HEK293T (cell line): ENCODE results near the gene TEKT4.

Experiments
- ARNT ChIP-seq: fragments of 450-650 bp; IDR thresholded peaks from 2 replicates; pipeline ENCODE4 v1.6.1; 2017; ENCODE audit warnings: mild to moderate bottlenecking
- BHLHE40 ChIP-seq: fragments of 450-650 bp; IDR thresholded peaks from 2 replicates; pipeline ENCODE4 v1.6.1; 2016; ENCODE audit warnings: mild to moderate bottlenecking, moderate library complexity, borderline replicate concordance
- CTBP1 ChIP-seq: fragments of 450-650 bp; IDR thresholded peaks from 2 replicates; pipeline ENCODE4 v1.6.1; 2016; ENCODE audit warnings: borderline replicate concordance
- FOXK2 ChIP-seq: fragments of 450-650 bp; IDR thresholded peaks from 2 replicates; pipeline ENCODE4 v1.6.1; 2016; ENCODE audit warnings: mild to moderate bottlenecking
- FOXM1 ChIP-seq: fragments of 450-650 bp; IDR thresholded peaks from 2 replicates; pipeline ENCODE4 v1.6.1; 2017; ENCODE audit warnings: mild to moderate bottlenecking, borderline replicate concordance
- HDGF ChIP-seq: fragments of 450-650 bp; IDR thresholded peaks from 2 replicates; pipeline ENCODE4 v1.6.1; 2017; ENCODE audit warnings: antibody characterized with exemption, borderline replicate concordance
- L3MBTL2 ChIP-seq: fragments of 450-650 bp; conservative IDR thresholded peaks from 2 replicates; pipeline ENCODE4 v1.6.1; 2016; ENCODE audit warnings: mild to moderate bottlenecking
- LEF1 ChIP-seq: fragments of 450-650 bp; IDR thresholded peaks from 2 replicates; pipeline ENCODE4 v1.6.1; 2017; ENCODE audit warnings: mild to moderate bottlenecking, borderline replicate concordance
- SP1 ChIP-seq: fragments of 450-650 bp; IDR thresholded peaks from 2 replicates; pipeline ENCODE4 v1.6.1; 2017
- SUZ12 ChIP-seq: fragments of 450-650 bp; IDR thresholded peaks from 2 replicates; pipeline ENCODE4 v1.6.1; 2016; ENCODE audit warnings: mild to moderate bottlenecking
- TARDBP ChIP-seq: fragments of 450-650 bp; IDR thresholded peaks from 2 replicates; pipeline ENCODE4 v1.6.1; 2016
- ZNF384 ChIP-seq: fragments of 450-650 bp; IDR thresholded peaks from 2 replicates; pipeline ENCODE4 v1.6.1; 2016
- TF ChIP-seq, protein P1 (sequence below): fragments of 450-650 bp; IDR thresholded peaks from 2 replicates; pipeline ENCODE4 v1.6.1; 2016

DNA sequence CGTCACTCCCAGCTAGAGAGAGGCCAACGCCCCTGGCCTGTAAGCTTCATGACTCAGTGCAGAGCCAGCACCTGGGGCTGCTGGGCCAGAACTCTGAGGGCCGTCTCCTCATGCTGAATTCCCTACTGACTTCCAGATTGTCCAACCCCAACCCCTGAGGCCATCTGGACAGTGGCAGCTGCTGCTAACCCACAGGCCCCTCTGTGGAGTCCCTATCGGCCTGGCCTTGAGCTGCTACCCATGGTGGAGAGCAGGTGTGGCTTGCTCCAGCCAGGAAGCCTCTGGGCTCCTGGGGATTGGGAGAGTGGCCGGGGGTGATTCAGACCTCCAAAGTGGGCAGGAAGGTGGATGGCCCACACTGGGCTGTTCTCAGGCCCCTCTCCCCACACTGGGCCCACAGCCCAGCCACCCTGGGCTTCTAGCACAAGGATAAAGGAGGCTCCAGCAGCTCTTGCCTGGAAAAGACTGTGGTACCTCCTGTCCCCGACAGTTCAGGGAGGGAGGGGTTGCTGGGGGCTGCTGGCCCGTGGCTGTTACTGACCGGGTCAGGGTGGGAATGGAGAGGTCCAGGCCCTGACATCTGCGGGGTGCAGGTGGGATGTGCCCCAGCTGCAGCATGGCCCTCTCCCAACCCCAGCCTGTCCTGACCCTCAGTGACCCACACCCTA lies 8.2 kb downstream of the TEKT4 start:
- TF ChIP-seq ARNT (no peak), LEF1 (no peak), FOXM1 (no peak), ZNF384 (no peak), SP1 (no peak), L3MBTL2 (no peak), FOXK2 (no peak), SUZ12 (no peak), TARDBP (no peak), HDGF (no peak), BHLHE40 (no peak), CTBP1 (no peak)
- TF ChIP-seq, protein P1, sequence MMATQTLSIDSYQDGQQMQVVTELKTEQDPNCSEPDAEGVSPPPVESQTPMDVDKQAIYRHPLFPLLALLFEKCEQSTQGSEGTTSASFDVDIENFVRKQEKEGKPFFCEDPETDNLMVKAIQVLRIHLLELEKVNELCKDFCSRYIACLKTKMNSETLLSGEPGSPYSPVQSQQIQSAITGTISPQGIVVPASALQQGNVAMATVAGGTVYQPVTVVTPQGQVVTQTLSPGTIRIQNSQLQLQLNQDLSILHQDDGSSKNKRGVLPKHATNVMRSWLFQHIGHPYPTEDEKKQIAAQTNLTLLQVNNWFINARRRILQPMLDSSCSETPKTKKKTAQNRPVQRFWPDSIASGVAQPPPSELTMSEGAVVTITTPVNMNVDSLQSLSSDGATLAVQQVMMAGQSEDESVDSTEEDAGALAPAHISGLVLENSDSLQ: no peak
